HepG2 (cell line): ENCODE data around the gene PNN. TPM values are rescaled to one million over a fixed set of nuclear protein-coding genes. Genes with fewer than 3 reads are reported as not detected.
A peak's percentile ranks its signal among the peaks of the same experiment; 100 is the strongest.

ENCODE experiments used
- AHR ChIP-seq: IDR thresholded peaks from 2 replicates; pipeline ENCODE4 v1.6.1; 2018; ENCODE audit warnings: missing genetic modification reagents, missing compliant biosample characterization
- ATF4 ChIP-seq, 2 experiments: fragments of 450-650 bp in 1 of 2; sonication (generic) in 1 of 2; formaldehyde crosslinking; IDR thresholded peaks; 2 replicates each; pipeline versions ENCODE4 v1.5.0 to v1.8.0; 2020 to 2022; ENCODE audit warnings: mild to moderate bottlenecking in 1 of 2, missing genetic modification reagents in 1 of 2
- CBX5 ChIP-seq: sonication (generic); formaldehyde crosslinking; IDR thresholded peaks from 2 replicates; pipeline ENCODE4 v1.4.0; 2020; ENCODE audit warnings: missing genetic modification reagents, borderline replicate concordance
- CEBPB ChIP-seq: IDR thresholded peaks from 2 replicates; pipeline ENCODE4 v1.6.1; 2011; ENCODE audit warnings: low read depth, low read length, improper control_type of control experiment, borderline replicate concordance
- EP300 ChIP-seq, 3 experiments: sonication (generic) in 1 of 3; formaldehyde crosslinking in 1 of 3; IDR thresholded peaks; 2 replicates each; pipeline versions ENCODE4 v1.5.1 to v1.6.1; 2011 to 2020; ENCODE audit warnings: low read depth in 2 of 3, low read length in 2 of 3, borderline replicate concordance in 1 of 3, improper control_type of control experiment in 1 of 3, mild to moderate bottlenecking in 1 of 3, missing genetic modification reagents in 1 of 3, moderate library complexity in 1 of 3
- GATA4 ChIP-seq: sonication (generic); IDR thresholded peaks from 2 replicates; pipeline ENCODE4 v1.6.1; 2016; ENCODE audit warnings: antibody characterized with exemption, low read depth, borderline replicate concordance
- GPBP1L1 ChIP-seq: sonication (generic); formaldehyde crosslinking; IDR thresholded peaks from 2 replicates; pipeline ENCODE4 v1.5.0; 2020; ENCODE audit warnings: mild to moderate bottlenecking, missing genetic modification reagents
- GZF1 ChIP-seq: sonication (generic); formaldehyde crosslinking; IDR thresholded peaks from 2 replicates; pipeline ENCODE4 v1.5.1; 2020; ENCODE audit warnings: mild to moderate bottlenecking, missing genetic modification reagents
- ISX ChIP-seq: sonication (generic); formaldehyde crosslinking; conservative IDR thresholded peaks from 2 replicates; pipeline ENCODE4 v1.5.0; 2020; ENCODE audit warnings: missing genetic modification reagents
- KDM2A ChIP-seq: sonication (generic); formaldehyde crosslinking; IDR thresholded peaks from 2 replicates; pipeline ENCODE4 v1.4.0; 2020; ENCODE audit warnings: low read depth, missing genetic modification reagents, borderline replicate concordance
- KLF11 ChIP-seq: IDR thresholded peaks from 2 replicates; pipeline ENCODE4 v1.6.1; 2016; ENCODE audit warnings: missing compliant biosample characterization
- NBN ChIP-seq: fragments of 450-650 bp; conservative IDR thresholded peaks from 2 replicates; pipeline ENCODE4 v1.6.1; 2017
- PBX3 ChIP-seq: sonication (generic); formaldehyde crosslinking; IDR thresholded peaks from 2 replicates; pipeline ENCODE4 v1.8.1; 2023; ENCODE audit warnings: missing genetic modification reagents, inconsistent platforms, borderline replicate concordance
- RAD21 ChIP-seq: fragments of 450-650 bp; formaldehyde crosslinking; IDR thresholded peaks from 2 replicates; pipeline ENCODE4 v1.5.0; 2020; ENCODE audit warnings: mild to moderate bottlenecking
- RFX1 ChIP-seq: fragments of 450-650 bp; IDR thresholded peaks from 2 replicates; pipeline ENCODE4 v1.6.1; 2017
- SNRNP70 ChIP-seq: fragments of 200-400 bp; formaldehyde crosslinking; IDR thresholded peaks from 2 replicates; pipeline ENCODE4 v1.6.1; 2017; ENCODE audit warnings: mild to moderate bottlenecking, low read depth, low read length, moderate library complexity
- THAP8 ChIP-seq: sonication (generic); formaldehyde crosslinking; IDR thresholded peaks from 2 replicates; pipeline ENCODE4 v1.5.1; 2020; ENCODE audit warnings: missing genetic modification reagents, mild to moderate bottlenecking, borderline replicate concordance
- YEATS4 ChIP-seq: sonication (generic); formaldehyde crosslinking; IDR thresholded peaks from 2 replicates; pipeline ENCODE4 v1.4.0; 2020; ENCODE audit warnings: missing genetic modification reagents, borderline replicate concordance
- ZBTB14 ChIP-seq: sonication (generic); formaldehyde crosslinking; IDR thresholded peaks from 2 replicates; pipeline ENCODE4 v1.4.0; 2020; ENCODE audit warnings: missing genetic modification reagents
- ZNF136 ChIP-seq: sonication (generic); formaldehyde crosslinking; IDR thresholded peaks from 2 replicates; pipeline ENCODE4 v1.8.1; 2022; ENCODE audit warnings: low read depth, mild to moderate bottlenecking, moderate library complexity, missing genetic modification reagents
- ZNF224 ChIP-seq: sonication (generic); formaldehyde crosslinking; IDR thresholded peaks from 2 replicates; pipeline ENCODE4 v1.5.0; 2020; ENCODE audit warnings: mild to moderate bottlenecking, missing genetic modification reagents
- ZNF670 ChIP-seq: sonication (generic); formaldehyde crosslinking; IDR thresholded peaks from 2 replicates; pipeline ENCODE4 v1.8.0; 2022; ENCODE audit warnings: mild to moderate bottlenecking, missing genetic modification reagents, borderline replicate concordance
- ZSCAN5A ChIP-seq: sonication (generic); formaldehyde crosslinking; IDR thresholded peaks from 2 replicates; pipeline ENCODE4 v1.8.0; 2022; ENCODE audit warnings: mild to moderate bottlenecking, missing genetic modification reagents, borderline replicate concordance
- ZSCAN9 ChIP-seq: IDR thresholded peaks from 2 replicates; pipeline ENCODE4 v1.6.1; 2016; ENCODE audit warnings: borderline replicate concordance
- polyA plus RNA-seq, 8 experiments: library from polyadenylated mRNA; depleted of rRNA in 3 of 8; stranded (reverse) in 7 of 8; unstranded in 1 of 8; fragments of >200 nt; fragmentation: Illumina TruSeq in 4 of 8; extraction: Trizol in 4 of 8; gene quantifications; 2 replicates each; pipeline versions ENCODE4 v1.2.1 to v1.2.3, GENCODE V29; 2011 to 2016; ENCODE audit warnings: low read depth in 4 of 8, missing spikeins in 1 of 8, mixed read lengths in 1 of 8; ENCODE audit not compliant: insufficient read depth in 1 of 8
- total RNA-seq, 5 experiments: library from RNA; depleted of rRNA; stranded (reverse); fragments of >200 nt; fragmentation: Illumina TruSeq; extraction: Trizol; gene quantifications; 2 replicates each; pipeline ENCODE4 v1.2.3, GENCODE V29; 2016; ENCODE audit warnings: low read depth in 1 of 5

Gene PNN
- total and polyA plus RNA-seq, 2 of the 13 experiments (the other 11 are each of a cell fraction or from before 2014, with no cell fraction given): 58.0 to 214 TPM

GRCh38 chr14:39184628-39185255 lies 9.7 kb downstream of the PNN start (continued):
- TF ChIP-seq ZSCAN5A (CRISPR knock-in tag): no peak
- 0 out of 2 replicates have a peak, but pooled peaks have one; percentile 14 for TF ChIP-seq GATA4
- no peak for TF ChIP-seq ZNF224 (CRISPR knock-in tag)
- TF ChIP-seq RFX1: no peak
- no peak for TF ChIP-seq ZNF670 (CRISPR knock-in tag)
- TF ChIP-seq CBX5 (CRISPR knock-in tag): no peak
- no peak for TF ChIP-seq ISX (CRISPR knock-in tag)
- TF ChIP-seq ATF4 (CRISPR knock-in tag; IDR thresholded peaks at IDR 0.05): peak in 1 of 2 experiments; percentile 22; a peak in 1 of 4 replicates
- TF ChIP-seq CEBPB: no peak
- no peak for TF ChIP-seq ZNF136 (CRISPR knock-in tag)
- no peak for TF ChIP-seq GZF1 (CRISPR knock-in tag)
- no peak for TF ChIP-seq EP300 (IDR thresholded peaks at IDR 0.05; ENCODE audit: low read depth in 2 of 2, low read length in 2 of 2)
- 0 out of 2 replicates have a peak, but pooled peaks have one; percentile 29 for TF ChIP-seq EP300 (CRISPR knock-in tag; IDR thresholded peaks at IDR 0.05; ENCODE audit: borderline replicate concordance)
- TF ChIP-seq ZBTB14 (CRISPR knock-in tag): no peak
- no peak for TF ChIP-seq NBN
- TF ChIP-seq THAP8 (CRISPR knock-in tag): no peak
- TF ChIP-seq YEATS4 (CRISPR knock-in tag): no peak
- TF ChIP-seq PBX3 (CRISPR knock-in tag): no peak
- 0 out of 2 replicates have a peak, but pooled peaks have one; percentile 30 for TF ChIP-seq AHR (CRISPR knock-in tag)
- TF ChIP-seq GPBP1L1 (CRISPR knock-in tag): no peak
- no peak for TF ChIP-seq ZSCAN9 (CRISPR knock-in tag)
- TF ChIP-seq SNRNP70: no peak
- TF ChIP-seq KLF11 (CRISPR knock-in tag): no peak
- TF ChIP-seq KDM2A: peak; percentile 58
- no peak for TF ChIP-seq RAD21 (CRISPR knock-in tag)
